GM21786 (cell line): ENCODE results near the gene FKBP7.
"Not testable (repeated sequence)": the region's sequence is repeated elsewhere in the genome, so short reads cannot be mapped to it uniquely, and the experiment has no call there.

Experiments used
- ATAC-seq: cut with Tn5 transposase; IDR thresholded peaks from one replicate; pipeline ENCODE4 v1.9.1; 2021; ENCODE audit not compliant: unreplicated experiment

The FKBP7 gene

GRCh38 chr2:178450524-178450773 lies 28.0 kb downstream of the FKBP7 start:
- peak; percentile 40 for ATAC-seq

GRCh38 chr2:178449700-178450523 lies 28.5 kb downstream of the FKBP7 start:
- peak; percentile 4 for ATAC-seq

- ATAC-seq: no peak
Observed at GRCh38 chr2:178448968-178449661, 29.3 kb downstream of the FKBP7 start.

- no peak for ATAC-seq
Observed at GRCh38 chr2:178441426-178441825, 37.0 kb downstream of the FKBP7 start.

- ATAC-seq: no peak
Observed at GRCh38 chr2:178436662-178437061, 41.7 kb downstream of the FKBP7 start.

- no peak for ATAC-seq
Observed at GRCh38 chr2:178429336-178429735, 49.1 kb downstream of the FKBP7 start.

- ATAC-seq: no peak
Observed at GRCh38 chr2:178428396-178428806, 50.0 kb downstream of the FKBP7 start.

GRCh38 chr2:178427458-178427857 lies 50.9 kb downstream of the FKBP7 start:
- ATAC-seq: no peak

- no peak for ATAC-seq
Observed at GRCh38 chr2:178426388-178426787, 52.0 kb downstream of the FKBP7 start.

GRCh38 chr2:178425255-178425827 lies 53.1 kb downstream of the FKBP7 start:
- no peak for ATAC-seq

- ATAC-seq: not testable (repeated sequence)
Observed at GRCh38 chr2:178423746-178424145, 54.7 kb downstream of the FKBP7 start.

GRCh38 chr2:178422097-178422496 lies 56.3 kb downstream of the FKBP7 start:
- ATAC-seq: no peak

- ATAC-seq: no peak
Observed at GRCh38 chr2:178420463-178420999, 57.9 kb downstream of the FKBP7 start.

- no peak for ATAC-seq
Observed at GRCh38 chr2:178419123-178419522, 59.3 kb downstream of the FKBP7 start.

GRCh38 chr2:178418426-178418825 lies 60.0 kb downstream of the FKBP7 start:
- no peak for ATAC-seq

- ATAC-seq: no peak
Observed at GRCh38 chr2:178417916-178418315, 60.5 kb downstream of the FKBP7 start.

- ATAC-seq: no peak
Observed at GRCh38 chr2:178415979-178416378, 62.4 kb downstream of the FKBP7 start.

- ATAC-seq: peak; percentile 81
Observed at GRCh38 chr2:178414266-178415247, 63.8 kb downstream of the FKBP7 start.
